ENCODE results near the gene ITFG1.

- TF ChIP-seq TAF1 (IDR thresholded peaks at IDR 0.05; ENCODE audit: low read depth, low read length) (no peak), CTCF (IDR thresholded peaks at IDR 0.05; ENCODE audit: control extremely low read depth in 1 of 3, insufficient read depth in 1 of 3, low read depth in 1 of 3, low read length in 3 of 3) (no peak)
These were observed 351.5 kb downstream of the ITFG1 start for GRCh38 chr16:47109361-47109760.

All from H1 (cell line).